HUES6 (cell line): ENCODE data around the gene GPBP1L1.
A peak's percentile ranks its signal among the peaks of the same experiment; 100 is the strongest.

Experiments used
- H3K27ac ChIP-seq: 2 replicates; pipeline ENCODE4 v1.7.0; 2013; ENCODE audit warnings: low read depth, mild to moderate bottlenecking, low read length, inconsistent platforms
- H3K27me3 ChIP-seq: 2 replicates; pipeline ENCODE4 v1.6.1; 2013; ENCODE audit warnings: low read length; ENCODE audit not compliant: control insufficient read depth, insufficient read depth
- H3K36me3 ChIP-seq: 2 replicates; pipeline ENCODE4 v1.6.1; 2013; ENCODE audit warnings: low read length; ENCODE audit not compliant: control insufficient read depth, insufficient read depth
- H3K4me1 ChIP-seq: 2 replicates; pipeline ENCODE4 v1.6.1; 2013; ENCODE audit warnings: low read length; ENCODE audit not compliant: control insufficient read depth, insufficient read depth
- H3K4me3 ChIP-seq: 2 replicates; pipeline ENCODE4 v1.5.1; 2013; ENCODE audit warnings: low read depth, low read length
- H3K9ac ChIP-seq: one replicate; pipeline ENCODE4 v1.6.1; 2013; ENCODE audit warnings: mild to moderate bottlenecking, low read length
- H3K9me3 ChIP-seq: 2 replicates; pipeline ENCODE4 v1.6.1; 2013; ENCODE audit warnings: low read depth, low read length; ENCODE audit not compliant: control insufficient read depth, insufficient read depth

The GPBP1L1 gene

DNA sequence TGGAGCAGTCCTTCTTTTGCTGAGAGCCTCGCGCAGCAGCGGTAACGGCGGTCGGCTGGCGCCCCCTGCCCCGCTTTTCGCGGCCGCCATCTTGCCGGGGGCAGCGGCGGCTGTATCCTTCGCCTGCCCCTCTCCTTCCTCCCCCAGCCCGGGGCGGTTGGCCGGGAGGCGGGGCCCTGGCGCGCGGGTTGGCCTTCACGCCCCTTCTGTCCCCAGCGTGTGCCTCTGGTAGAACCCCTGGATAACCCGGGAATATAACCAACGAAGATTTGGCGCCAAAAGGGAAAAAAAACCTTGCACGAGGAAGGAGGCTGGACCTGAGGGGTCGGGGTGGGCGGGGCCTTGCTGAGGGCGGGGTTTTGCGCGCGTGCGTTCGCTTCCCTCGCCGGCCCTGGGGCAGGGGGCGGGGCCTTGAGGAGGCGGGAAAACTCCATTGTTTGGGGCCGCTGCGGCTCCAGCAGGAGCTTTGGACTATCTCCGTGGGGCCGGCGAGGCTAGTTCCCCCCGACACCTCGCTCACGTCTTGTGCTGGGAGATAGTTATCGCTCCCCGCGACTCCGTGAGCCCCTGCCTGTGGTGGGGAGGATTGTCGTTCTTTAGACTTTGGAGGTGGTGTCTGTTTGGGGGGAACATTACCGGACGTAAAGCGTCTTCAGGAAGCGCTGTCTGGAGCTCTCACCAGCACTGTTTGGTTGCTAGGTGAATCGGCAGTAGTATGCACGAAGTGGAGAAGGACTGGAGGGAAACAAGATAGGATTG, 101.8 kb downstream of the GPBP1L1 start:
- no peaks in the 10 kb centered on the region for H3K27me3 ChIP-seq
- peak overlapping the region; percentile 98 for H3K27ac ChIP-seq
- peaks cover 35% of the 10 kb centered on the region for H3K36me3 ChIP-seq
- H3K4me1 ChIP-seq = peaks cover 8% of the 10 kb centered on the region; the same call in 1 of the 2 replicates
- peak overlapping the region; percentile 96 for H3K4me3 ChIP-seq
- H3K9me3 ChIP-seq = no peaks in the 10 kb centered on the region
- H3K9ac ChIP-seq = peak overlapping the region; percentile 94

DNA sequence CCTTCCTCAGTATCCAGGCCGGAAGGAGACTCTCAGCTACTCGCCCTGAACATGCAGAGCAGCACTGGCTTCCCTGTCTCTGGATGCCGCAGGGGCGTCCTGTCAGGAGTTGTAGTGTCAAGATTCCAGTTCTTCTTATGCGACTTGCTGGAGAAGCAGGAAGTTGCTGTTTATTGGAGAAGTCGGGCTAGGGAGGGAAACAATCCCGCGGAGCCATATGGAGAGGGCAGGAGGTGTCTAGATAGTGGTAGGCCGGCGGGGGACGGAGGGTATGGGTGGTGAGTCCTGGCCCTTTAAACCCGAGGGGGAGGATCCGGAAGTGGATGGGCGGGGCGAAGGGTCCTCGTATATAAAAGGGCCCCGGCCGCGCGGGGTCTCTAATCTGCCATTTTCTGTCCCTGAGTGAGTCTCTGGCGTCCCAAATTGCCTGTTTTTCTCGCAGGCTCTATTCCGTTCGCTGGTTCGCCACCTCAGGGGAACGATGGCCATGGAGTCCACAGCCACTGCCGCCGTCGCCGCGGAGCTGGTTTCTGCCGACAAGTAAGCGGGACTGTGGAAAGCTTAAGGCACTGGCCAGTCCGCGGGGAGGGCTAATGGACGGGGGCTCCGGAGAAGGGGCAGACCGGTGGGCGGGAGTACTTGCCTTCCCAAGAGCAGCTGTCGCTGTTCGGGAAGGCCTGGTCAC, 102.5 kb downstream of the GPBP1L1 start, which contains the start of gene NASP:
Gene NASP, plus strand, starts transcription at position 376 of the 685 bp plus-strand sequence. Its CDS starts 106 bp downstream, at position 482.
- Histone ChIP-seq H3K4me3 (peak within 1 kb of the TSS; percentile 96), H3K27ac (peak within 1 kb of the TSS; percentile 98), H3K27me3 (no peaks in the 10 kb centered on the region), H3K4me1 (peaks cover 8% of the 10 kb centered on the region; the same call in 1 of the 2 replicates), H3K36me3 (peaks cover 27% of the 10 kb centered on the region), H3K9me3 (no peaks in the 10 kb centered on the region), H3K9ac (peak within 1 kb of the TSS; percentile 94)

DNA sequence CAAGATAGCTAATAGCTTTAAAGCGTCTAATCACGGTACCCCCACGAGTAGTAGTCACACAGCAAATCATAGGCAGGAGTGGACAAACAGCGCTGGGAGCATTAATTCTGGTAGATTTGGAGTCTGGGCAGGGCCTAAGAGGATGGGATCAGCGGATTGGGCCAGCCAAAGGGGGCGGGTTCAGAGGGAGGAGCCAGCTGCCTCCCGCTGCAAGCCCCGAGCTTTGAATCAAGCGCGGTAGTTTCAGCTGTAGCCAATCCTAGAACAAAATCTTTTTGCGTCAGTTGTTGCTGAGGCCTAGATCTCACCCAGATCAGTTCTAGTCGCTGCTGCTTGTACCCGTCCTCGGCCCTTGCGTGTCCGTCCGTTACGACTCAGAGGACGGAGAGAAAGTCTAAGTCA, 103.1 kb downstream of the GPBP1L1 start:
- Histone ChIP-seq H3K27me3 (no peaks in the 10 kb centered on the region), H3K9me3 (no peaks in the 10 kb centered on the region), H3K27ac (peak overlapping the region; percentile 98; the same call in 1 of the 2 replicates), H3K4me3 (peak overlapping the region; percentile 96), H3K9ac (peak overlapping the region; percentile 94), H3K4me1 (peaks cover 8% of the 10 kb centered on the region; the same call in 1 of the 2 replicates), H3K36me3 (peaks cover 24% of the 10 kb centered on the region)
